HL-60/S4 (cell line): Measurements from ENCODE around the gene EOLA1.
"Not testable (repeated sequence)": the region's sequence is repeated elsewhere in the genome, so short reads cannot be mapped to it uniquely, and the experiment has no call there.

ENCODE experiments used
- in situ Hi-C: fragments of 300-500 bp; cut with MboI; formaldehyde crosslinking; loops from 2 replicates; pipeline ENCODE4 v1.14.3; 2022; ENCODE audit warnings: low sequenced_read_pairs

Gene EOLA1

DNA sequence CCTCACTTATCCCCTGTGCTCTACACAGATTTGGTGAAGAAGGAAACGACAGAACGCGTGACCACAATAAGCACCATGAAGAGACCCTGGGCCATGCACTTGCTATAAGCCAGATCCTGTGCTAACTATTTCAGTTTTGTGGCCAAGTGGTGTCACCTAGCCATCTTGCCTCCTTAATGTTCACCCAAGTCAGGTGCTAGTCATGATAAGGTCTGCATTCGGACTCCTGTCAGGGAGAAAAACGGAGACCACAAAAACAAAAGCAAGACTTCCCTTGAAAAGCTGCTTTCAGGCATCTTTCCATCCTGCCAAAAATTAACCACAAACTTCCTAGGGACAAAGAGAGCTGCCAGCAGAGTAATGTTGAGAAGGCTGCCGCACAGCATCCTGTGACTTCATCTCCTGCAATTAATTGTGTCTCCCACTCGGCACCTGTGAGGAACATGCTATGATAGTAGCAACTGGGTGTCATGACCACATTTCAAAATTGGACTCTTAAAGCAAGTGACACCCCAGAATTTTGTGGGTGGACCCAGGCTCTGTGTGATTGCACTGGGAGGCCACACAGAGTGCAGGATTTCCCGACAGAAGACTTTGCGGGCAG, 26.9 kb upstream of the EOLA1 start:
- in situ Hi-C loops = no loop called here

DNA sequence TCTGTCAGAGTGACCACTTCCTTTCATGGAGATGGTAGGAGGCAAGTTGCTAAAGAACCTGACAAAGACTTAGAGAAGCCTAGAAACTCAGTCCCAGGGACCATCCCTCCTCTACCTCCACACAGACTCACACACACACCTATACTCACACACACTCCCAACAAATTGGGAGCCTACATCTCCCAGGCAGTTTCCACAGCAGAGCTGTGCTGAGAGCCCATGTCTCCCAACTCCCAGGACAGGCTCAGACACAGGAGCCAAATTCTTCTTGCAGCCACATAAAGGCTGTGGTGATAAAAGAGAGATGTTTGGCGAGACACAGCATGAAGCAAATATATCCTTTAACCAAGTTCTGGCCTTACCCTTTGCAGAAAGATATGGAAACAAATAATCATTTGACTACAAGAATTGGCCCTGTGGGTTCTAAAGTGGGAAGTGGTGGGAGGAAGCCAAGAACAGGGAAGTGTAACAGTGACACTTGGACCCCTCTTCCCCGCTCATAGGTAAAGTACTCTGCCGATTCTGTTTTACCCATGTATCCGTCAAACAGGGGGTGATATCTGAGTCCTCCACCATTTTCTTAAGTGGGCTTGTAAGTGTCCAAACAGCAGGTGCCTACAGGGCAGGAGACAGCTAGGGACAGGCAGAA, 24.7 kb upstream of the EOLA1 start:
- in situ Hi-C loops = no loop called here

DNA sequence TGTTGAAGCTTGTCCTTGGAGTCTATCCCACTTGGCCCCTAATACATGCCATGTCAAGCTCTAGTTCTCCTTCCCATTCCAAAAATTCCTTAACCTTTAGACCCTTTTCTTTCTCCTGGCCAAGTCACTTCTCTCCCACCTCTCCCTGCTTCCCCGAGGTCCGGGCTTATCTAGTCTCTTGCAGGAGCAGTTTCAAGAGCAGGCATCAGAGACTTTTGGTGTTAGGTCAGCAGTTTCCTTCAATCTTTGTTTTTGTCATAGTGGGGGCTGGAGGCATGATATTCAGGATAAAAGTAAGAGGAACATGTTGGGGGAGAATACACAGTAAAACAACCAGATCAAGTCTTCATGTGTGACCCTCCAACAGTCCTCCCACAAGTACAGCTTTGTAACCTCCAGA, 24.2 kb upstream of the EOLA1 start:
- in situ Hi-C loops = no loop called here

DNA sequence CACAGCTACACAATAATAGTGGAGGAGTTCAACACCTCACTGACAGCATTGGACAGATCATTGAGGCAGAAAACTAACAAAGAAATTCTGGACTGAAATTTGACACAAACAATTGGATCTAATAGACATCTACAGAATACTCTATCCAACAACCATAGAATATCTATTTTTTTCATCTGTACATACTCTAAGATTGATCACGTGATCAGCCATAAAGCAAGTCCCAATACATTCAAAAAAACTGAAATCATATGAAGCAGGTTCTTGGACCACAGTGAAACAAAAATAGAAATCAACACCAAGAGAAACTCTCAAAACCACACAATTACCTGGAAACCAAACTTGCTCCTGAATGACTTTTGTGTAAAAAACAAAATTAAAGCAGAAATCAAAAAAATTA, 23.5 kb upstream of the EOLA1 start:
- in situ Hi-C loops = no loop called here

DNA sequence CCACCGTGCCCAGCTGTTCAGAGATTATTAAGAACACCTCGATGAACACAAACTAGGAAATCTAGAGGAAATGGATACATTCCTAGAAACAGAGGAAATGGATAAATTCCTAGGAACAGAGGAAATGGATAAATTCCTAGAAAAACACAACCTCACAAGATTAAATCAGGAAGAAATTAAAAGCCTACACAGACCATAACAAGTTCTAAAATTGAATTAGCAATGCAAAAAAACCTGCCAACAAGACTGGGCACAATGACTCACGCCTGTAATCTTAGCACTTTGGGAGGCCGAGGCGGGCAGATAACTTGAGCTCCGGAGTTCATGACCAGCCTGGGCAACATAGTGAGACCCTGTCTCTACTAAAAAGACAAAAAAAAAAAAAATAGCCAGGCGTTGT, 22.6 kb upstream of the EOLA1 start:
- in situ Hi-C loops = no loop called here

DNA sequence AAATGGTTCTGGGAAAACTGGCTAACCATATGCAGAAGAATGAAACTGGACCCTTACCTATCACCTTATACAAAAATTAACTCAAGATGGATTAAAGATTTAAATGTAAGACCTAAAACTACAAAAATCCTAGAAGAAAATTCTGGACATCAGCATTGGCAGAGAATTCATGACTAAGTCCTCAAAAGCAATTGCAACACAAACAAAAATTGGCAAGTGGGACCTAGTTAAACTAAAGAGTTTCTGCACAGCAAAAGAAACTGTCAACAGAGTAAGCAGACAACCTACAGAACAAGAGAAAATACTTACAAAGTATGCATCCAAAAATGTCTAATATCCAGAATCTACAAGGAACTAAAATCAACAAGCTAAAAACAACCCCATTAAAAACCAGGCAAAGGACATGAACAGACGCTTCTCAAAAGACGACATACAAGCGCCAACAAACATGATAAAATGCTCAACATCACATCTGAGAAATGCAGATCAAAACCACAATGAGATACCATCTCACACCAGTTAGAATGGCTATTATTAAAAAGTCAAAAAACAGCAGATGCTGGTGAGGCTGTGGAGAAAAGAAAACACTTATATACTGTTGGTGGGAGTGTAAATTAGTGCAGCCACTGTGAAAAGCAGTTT, 20.1 kb upstream of the EOLA1 start:
- in situ Hi-C loops = not testable (repeated sequence)

DNA sequence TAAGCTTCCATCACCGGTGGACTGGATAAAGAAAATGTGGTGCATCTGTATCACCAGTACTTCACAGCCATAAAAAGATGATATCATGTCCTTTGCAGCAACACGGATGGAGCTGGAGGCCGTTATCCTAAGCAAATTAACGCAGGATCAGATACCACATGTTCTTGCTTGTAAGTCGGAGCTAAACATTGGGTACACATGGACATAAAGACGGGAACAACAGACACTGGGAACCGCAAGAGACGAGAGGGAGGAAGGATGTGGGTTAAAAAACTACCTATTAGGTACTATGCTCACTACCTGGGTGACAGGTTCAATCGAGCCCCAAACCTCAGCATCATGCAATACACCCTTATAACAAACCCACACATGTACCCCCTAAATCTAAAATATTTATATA, 19.4 kb upstream of the EOLA1 start:
- in situ Hi-C loops = no loop called here

DNA sequence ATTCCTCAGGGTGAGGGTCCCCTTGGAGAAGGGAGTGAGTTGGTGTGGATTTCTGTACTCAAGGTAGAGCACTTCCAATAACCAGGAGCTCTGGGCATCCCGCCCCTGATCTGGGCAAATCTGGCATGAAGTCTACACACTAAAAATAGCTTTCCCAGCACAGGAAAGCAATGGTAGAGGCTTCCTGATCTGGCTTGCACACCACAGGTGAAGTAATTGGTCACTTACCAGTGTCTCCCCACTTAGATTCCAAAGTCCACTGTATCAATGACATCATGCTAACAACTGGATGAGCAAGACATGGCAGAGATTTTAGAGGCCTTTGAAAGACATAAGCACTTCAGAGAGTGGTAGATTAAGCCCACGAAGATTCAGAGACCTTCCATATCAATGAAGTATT, 17.9 kb upstream of the EOLA1 start:
- in situ Hi-C loops = no loop called here

DNA sequence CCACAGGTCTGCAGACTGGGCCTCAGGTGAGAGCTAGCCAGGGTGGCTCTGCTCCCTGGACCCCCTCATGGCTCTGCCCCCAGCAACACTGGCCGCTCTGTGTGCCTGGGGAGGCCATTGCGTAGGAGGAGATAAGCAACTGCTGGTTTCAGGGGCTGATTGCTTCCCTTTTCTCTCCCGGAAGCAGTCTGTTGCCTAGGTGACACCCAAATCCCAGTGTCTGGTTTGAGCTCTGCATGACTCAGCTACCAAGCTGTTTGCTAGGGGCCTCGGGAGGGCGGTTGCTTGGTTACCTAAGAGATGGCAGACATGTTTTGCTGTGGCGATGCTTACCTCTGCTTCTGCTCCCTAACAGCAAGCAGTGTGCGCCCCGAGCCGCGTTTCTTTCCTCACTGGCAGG, 15.4 kb upstream of the EOLA1 start:
- in situ Hi-C loops = not testable (repeated sequence)

DNA sequence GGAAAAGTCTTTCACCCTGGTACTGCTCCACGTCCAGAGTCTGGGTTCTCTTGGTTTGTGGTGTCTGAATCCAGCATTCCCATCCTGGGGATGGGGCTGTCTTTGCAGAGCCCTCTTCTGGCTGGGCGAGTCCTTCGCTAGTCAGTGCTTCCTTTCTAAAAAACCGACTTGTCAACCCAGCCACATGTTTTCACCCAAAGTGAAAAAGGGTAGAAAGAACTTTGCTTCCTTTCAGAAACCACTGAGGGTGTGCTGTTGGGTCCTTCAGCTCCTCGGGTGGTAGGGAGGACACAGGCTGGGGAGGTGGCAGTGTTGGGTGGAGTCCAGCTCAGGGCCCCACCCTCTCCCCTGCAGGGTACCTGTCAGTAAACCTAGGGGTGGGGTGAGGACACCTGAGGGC, 14.9 kb upstream of the EOLA1 start:
- in situ Hi-C loops = not testable (repeated sequence)

DNA sequence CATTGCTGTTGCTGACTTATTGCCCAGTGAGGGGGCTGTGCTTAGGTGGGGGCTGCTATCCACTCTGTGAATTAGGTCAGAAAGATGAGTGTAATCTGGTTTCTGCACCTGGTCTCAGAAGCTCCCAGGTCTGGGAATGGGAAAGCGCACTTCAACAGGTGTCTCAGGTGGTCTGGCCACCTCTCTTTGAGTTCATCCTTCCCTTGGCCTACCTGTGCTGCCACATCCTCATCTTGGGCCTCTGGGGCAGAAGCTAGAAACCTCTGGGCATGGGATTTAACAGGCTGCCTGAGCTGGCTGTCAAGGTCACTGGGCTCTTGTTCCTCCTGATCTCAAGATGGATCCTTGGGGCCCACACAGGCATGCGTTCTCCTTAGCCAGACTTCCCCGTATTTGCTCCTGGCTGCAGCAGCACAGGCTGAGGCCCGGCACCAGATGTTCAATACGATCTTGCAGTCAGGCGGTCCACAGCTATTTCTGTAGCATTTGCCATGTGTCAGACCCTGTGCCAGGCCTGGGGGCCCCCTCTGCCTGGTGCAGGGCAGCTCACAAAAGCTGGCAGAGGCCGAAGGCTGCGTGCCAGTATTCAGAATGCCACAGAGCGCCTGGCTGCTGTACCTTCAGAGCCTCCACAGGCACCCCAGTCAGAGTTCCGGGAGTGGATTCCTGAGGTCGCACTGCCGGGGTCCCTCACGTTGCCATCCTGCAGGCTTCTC, 14.3 kb upstream of the EOLA1 start:
- in situ Hi-C loops = not testable (repeated sequence)

DNA sequence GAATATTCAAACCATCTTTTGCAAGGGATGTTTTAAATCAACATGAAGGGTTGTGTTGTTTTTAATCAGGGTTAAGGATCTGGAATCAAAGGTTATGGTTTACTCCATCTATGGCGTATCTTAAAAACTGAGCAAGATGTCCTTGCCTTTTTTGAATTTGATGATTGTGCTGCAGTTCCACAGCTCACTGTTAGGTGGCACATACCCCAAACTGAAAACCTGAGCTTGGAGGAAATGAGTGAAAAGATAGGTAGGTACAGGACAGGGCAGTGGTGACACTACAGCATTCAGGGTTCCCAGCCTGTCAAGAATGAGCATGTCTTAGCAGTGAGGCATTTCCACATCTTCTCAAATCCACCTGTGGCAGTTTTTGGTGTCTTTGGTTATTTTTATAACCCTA, 13.1 kb upstream of the EOLA1 start:
- in situ Hi-C loops = no loop called here

DNA sequence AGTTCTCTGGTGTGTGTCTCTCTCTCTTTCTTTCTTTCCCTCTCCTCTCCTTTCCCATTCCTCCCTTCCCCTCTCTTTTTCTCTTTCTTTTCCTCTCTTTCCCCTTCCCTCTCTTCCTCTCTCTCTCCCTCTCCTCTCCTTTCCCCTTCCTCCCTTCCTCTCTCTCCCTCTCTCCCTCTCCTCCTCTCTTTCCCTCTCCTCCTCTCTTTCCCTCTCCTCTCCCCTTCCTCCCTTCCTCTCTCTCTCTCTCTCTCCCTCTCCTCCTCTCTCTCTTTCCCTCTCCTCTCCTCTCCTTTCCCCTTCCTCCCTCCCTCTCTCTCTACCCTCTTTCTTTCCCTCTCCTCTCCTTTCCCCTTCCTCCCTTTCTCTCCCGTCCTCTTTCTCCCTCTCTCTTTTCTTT, 12.4 kb upstream of the EOLA1 start:
- in situ Hi-C loops = no loop called here

DNA sequence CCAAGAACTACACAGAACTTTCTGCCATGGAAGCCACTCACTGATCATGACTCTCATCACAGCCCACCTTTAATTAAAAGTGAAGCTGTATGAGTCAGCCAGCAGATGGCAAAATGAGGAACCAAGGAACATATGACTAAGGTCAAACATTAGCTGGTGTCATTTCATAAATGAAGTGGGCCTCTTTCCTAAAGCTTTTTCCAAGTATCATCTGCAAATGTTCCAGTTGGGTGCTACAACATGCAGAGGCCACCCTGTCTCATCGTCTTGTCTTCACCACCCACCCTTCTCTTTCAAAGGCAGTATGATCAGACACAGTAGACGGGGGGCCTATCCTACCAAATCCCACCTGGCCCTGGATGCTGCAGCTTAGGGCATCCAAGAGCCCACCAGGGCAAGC, 9.2 kb upstream of the EOLA1 start:
- in situ Hi-C loops = no loop called here

DNA sequence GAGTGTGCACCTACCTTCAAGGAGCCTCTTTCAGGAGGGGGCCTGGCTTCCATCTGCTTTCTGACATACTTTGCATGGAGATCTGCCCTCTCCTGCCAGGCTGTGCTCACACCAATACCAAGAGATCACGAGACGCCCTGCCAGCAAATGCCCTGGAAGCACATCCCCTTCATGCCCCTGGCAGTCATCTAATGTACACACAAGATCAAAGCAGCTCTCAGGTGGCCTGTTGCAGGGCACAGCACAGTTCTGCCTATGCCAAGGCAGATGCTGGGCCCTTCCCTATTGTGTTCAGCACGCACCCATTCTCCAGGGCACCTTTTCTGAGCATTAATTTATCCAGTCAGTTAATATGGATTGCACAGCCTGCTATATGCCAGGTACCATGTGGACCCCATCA, 7.9 kb upstream of the EOLA1 start:
- in situ Hi-C loops = not testable (repeated sequence)

DNA sequence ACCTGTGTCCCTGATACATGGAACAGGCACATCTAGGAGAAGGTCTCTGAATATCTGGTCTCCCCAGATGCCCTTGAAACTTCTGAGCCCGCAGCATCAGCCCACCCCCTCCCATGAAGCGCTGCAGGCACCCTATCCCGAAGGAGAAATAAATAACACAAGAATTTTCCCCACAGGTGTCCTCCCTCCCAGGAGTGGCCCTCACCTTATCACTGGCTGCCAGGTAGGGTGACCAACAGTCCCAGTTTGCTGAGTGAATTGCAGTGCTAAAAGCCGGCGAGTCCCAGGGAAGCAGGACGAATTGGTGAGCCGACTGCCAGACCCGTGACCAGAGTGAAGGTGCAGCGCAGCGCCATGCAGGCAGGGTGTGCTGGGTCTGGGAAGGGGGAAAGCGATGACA, 6.8 kb upstream of the EOLA1 start:
- in situ Hi-C loops = not testable (repeated sequence)

DNA sequence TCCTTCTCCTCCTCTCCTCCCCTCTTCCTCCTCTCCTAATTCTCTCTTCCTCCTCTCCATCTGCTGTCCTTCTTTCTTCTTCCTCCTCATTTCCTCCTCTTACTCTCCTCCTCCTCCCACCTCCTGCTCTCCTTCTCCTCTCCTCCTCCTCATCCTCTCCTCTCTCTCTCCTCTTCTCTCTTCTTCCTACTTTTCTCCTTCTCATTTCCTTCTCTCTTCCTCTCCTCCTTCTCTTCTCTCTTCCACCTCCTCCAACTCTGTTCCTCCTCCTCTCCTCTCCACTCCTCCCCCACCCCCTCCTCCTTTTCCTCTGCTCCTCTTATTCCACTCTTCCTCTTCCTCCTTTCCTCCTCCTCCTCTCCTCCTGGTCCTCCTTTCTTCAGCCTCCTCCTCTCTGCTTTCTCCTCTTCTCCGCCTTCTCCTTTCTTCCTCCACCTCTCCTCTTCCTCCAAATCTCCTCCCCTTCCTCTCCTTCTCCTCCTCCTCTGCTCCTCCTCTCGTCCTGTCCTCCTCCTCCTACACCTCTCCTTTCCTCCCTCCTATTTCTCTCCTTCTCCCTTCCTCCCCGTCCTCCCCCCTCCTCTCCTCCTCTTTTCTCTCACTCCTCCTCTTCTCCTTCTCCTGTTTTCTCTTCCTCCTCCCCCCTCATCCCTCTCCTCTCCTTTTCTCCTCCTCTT, 5.7 kb upstream of the EOLA1 start:
- in situ Hi-C loops = not testable (repeated sequence)

DNA sequence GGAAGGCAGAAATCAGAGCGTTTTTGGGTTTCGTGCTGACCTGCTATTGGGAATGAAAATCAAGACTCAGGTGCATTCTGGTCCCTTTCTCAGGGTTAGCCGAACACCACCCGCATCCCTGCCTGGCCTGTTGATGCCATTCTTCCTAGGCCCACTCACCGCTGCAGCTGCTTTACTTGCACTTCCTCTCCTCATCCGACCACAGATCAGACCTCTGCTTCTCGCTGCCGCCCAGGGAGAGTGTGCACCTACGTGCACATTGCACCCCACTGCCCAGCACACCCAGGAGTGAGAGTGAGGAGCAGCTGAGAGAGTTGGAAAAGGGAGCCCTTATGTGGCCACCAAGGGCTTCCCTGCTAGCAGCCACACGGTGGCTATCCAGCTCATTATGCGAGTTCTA, 3.3 kb upstream of the EOLA1 start:
- in situ Hi-C loops = not testable (repeated sequence)

DNA sequence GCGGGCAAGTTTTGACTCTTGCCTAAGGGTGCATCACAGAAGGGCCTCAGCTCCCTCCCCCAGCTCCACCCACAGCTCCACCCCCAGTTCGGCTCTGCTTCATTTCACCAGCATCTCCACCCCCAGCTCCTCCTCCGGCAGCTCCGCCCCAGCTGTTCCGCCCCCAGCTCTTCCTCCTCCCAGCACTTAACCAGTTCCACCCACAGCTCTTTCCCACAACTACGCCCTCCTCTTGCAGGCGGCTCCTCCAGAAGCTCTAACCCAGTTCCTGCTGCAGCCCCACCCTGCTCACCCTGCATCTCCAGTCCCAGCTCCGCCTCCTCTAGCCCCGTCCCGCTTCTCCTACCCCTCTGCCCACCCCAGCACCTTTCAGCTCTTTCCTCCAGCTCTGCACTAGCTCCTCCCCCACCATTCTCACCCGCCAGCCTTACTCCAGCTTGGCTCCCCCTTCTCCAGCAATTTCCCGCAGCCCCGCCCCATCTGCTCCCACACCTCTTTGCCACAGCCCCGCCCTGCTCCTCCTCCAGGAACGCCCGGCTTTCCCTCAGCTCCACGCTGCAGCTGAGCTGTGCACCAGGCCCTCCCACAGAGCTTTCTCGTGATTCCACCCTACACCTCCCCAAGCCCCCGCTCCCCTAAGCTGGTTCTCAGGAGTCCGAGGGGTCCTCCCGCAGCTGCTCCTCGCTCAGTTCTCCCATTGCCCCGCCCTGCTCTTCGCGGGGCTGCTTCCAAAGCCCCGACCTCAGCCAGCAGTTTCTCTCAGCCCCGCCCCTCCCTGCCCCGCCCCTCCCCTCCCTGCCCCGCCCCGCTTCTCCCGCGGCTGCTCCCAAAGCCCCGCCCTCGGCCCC, 1.3 kb upstream of the EOLA1 start:
- in situ Hi-C loops = no loop called here

DNA sequence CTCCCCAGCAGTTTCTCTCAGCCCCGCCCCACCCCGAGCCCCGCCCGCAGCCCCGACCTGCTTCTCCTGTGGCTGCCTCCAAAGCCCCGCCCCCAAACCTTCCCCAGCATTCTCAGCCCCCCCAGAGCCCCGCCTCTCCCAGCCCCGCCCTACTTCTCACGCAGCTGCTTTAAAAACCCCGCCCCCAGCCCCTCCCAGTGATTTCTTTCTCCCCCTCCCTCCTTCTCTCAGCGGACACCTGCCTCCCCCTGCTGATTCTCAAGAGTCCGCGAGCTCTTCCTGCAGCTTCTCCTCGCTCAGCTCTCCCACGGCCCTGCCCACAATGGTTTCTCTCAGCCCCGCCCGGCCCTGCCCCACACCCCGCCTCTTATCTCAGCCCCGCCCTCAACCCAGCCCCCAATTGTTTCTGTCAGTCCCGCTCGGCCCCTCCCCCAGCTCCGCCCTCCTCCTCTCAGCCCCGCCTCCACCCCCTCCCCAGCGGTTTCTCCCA, 636 bp upstream of the EOLA1 start:
- in situ Hi-C loops = no loop called here
